Naive thymus-derived CD4-positive, alpha-beta T cell (primary cell): Measurements from ENCODE around the gene TPSB2. TPM values are rescaled to one million over a fixed set of nuclear protein-coding genes. Genes with fewer than 3 reads are reported as not detected.

ENCODE experiments used
- ATAC-seq: fragments of 150-1000 bp; cut with Tn5 transposase; 2 replicates; pipeline ENCODE4 v1.10.0; 2021; ENCODE audit warnings: mild to moderate bottlenecking, moderate library complexity
- CTCF ChIA-PET: fragments of 350-600 bp; sonication (Branson Sonifier 250); formaldehyde crosslinking; loops from one replicate; lab custom pipeline; 2021; ENCODE audit warnings: antibody characterized with exemption; lab: Charles Lee
- POLR2A ChIA-PET: fragments of 350-600 bp; sonication (Branson Sonifier 250); formaldehyde crosslinking; loops from one replicate; lab custom pipeline; 2021; ENCODE audit warnings: antibody characterized with exemption, inconsistent platforms; lab: Charles Lee
- DNase-seq, 9 donors: peaks; one replicate each; pipeline versions ENCODE4 v3.0.0 to v3.0.0-alpha.2; 2020 to 2022; ENCODE audit warnings: mixed read lengths in 1 of 9
- H3K27ac ChIP-seq: one replicate; pipeline ENCODE4 v1.7.0; 2013; ENCODE audit warnings: mild to moderate bottlenecking, low read depth, low read length, moderate library complexity
- H3K27me3 ChIP-seq, 2 donors: one replicate each; pipeline ENCODE4 v1.7.0; 2013; ENCODE audit warnings: low read length in 2 of 2, mild to moderate bottlenecking in 2 of 2, moderate library complexity in 2 of 2; ENCODE audit not compliant: control insufficient read depth in 2 of 2, insufficient read depth in 2 of 2
- H3K36me3 ChIP-seq, 3 experiments: 1 replicate in 2 of 3; 2 replicates in 1 of 3; pipeline ENCODE4 v1.7.0; 2013; ENCODE audit warnings: low read length in 3 of 3, mild to moderate bottlenecking in 3 of 3, moderate library complexity in 1 of 3; ENCODE audit not compliant: insufficient read depth in 3 of 3, control insufficient read depth in 2 of 3
- H3K4me1 ChIP-seq, 2 donors: one replicate each; pipeline ENCODE4 v1.7.0; 2013; ENCODE audit warnings: low read length in 2 of 2, mild to moderate bottlenecking in 2 of 2, moderate library complexity in 1 of 2; ENCODE audit not compliant: control insufficient read depth in 2 of 2, insufficient read depth in 2 of 2
- H3K4me3 ChIP-seq: 2 replicates; pipeline ENCODE4 v1.7.0; 2013; ENCODE audit warnings: mild to moderate bottlenecking, low read length
- H3K9me3 ChIP-seq, 3 experiments: 1 replicate in 2 of 3; 2 replicates in 1 of 3; pipeline ENCODE4 v1.7.0; 2013; ENCODE audit warnings: low read length in 3 of 3; ENCODE audit not compliant: control insufficient read depth in 2 of 3
- H3K27ac Mint-ChIP-seq, 9 donors: one replicate each; pipeline ENCODE4 v1.8.0; 2020 to 2022; ENCODE audit warnings: mixed read lengths in 9 of 9, mild to moderate bottlenecking in 8 of 9, moderate library complexity in 5 of 9, inconsistent platforms in 2 of 9
- H3K27me3 Mint-ChIP-seq, 5 donors: one replicate each; pipeline ENCODE4 v1.8.0; 2021 to 2022; ENCODE audit warnings: mixed read lengths in 5 of 5, mild to moderate bottlenecking in 1 of 5
- H3K36me3 Mint-ChIP-seq, 5 donors: one replicate each; pipeline ENCODE4 v1.8.0; 2020 to 2022; ENCODE audit warnings: mixed read lengths in 5 of 5, mild to moderate bottlenecking in 3 of 5, inconsistent platforms in 1 of 5
- H3K4me1 Mint-ChIP-seq, 7 donors: one replicate each; pipeline ENCODE4 v1.8.0; 2020 to 2022; ENCODE audit warnings: mixed read lengths in 7 of 7, mild to moderate bottlenecking in 3 of 7, inconsistent platforms in 1 of 7
- H3K4me3 Mint-ChIP-seq, 10 donors: one replicate each; pipeline ENCODE4 v1.8.0; 2020 to 2022; ENCODE audit warnings: mild to moderate bottlenecking in 10 of 10, mixed read lengths in 10 of 10, moderate library complexity in 6 of 10, inconsistent platforms in 2 of 10
- H3K9me3 Mint-ChIP-seq, 11 donors: one replicate each; pipeline ENCODE4 v1.8.0; 2020 to 2022; ENCODE audit warnings: mixed read lengths in 11 of 11, mild to moderate bottlenecking in 4 of 11, inconsistent platforms in 1 of 11, moderate library complexity in 1 of 11
- intact Hi-C, 2 donors: fragments of 100-400 bp; cut with micrococcal nuclease; formaldehyde crosslinking; loops; one replicate each; pipeline ENCODE4 v1.15.1; 2023
- polyA plus RNA-seq, 2 donors: library from polyadenylated mRNA; unstranded; fragments of 300-500 nt; fragmentation: Illumina TruSeq; gene quantifications; one replicate each; pipeline ENCODE4 v1.2.3, GENCODE V29; 2021
- total RNA-seq, 6 experiments: library from RNA in 5 of 6; stranded (reverse) in 5 of 6; gene quantifications; 1 replicate in 5 of 6; 2 replicates in 1 of 6; pipeline ENCODE4 v1.2.3 and lab custom pipeline; 2021 to 2026

Gene TPSB2
- total and polyA plus RNA-seq, 7 experiments from 2014 or later, result 5.3 TPM; not detected in 6

DNA sequence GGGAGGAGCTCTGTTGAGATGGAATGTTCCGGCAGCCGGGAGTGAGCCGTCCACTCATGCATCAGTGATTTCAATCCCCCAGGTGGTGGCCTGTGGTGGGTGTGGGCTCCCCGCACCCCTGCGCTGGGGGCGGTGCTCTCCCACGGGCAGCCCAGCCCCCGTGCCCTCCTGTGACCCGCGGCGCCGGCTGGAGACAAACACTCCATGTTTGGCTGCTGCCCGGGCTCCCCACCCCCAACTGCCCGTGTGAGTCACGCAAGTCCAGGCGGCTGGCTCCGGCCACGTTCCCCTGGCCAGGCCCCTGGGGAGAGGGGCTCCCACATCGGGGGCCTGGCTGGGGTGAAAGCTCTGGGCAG lies 47.7 kb downstream of the TPSB2 start:
- no peak overlapping the region for H3K4me3 Mint-ChIP-seq
- H3K27ac Mint-ChIP-seq, result no peak overlapping the region
- ChIA-PET POLR2A (no interaction called here), CTCF (no interaction called here)
- no peaks in the 10 kb centered on the region for H3K4me1 ChIP-seq
- H3K27me3 Mint-ChIP-seq, result no peaks in the 10 kb centered on the region
- DNase-seq, result no peak
- H3K36me3 ChIP-seq, result no peaks in the 10 kb centered on the region
- no peaks in the 10 kb centered on the region for H3K9me3 ChIP-seq
- intact Hi-C loops, result no loop called here
- no peak for ATAC-seq
- no peaks in the 10 kb centered on the region for H3K4me1 Mint-ChIP-seq
- no peak overlapping the region for H3K27ac ChIP-seq
- H3K27me3 ChIP-seq, result no peaks in the 10 kb centered on the region
- H3K4me3 ChIP-seq, result no peak overlapping the region
- H3K36me3 Mint-ChIP-seq, result no peaks in the 10 kb centered on the region
- H3K9me3 Mint-ChIP-seq, result no peaks in the 10 kb centered on the region

DNA sequence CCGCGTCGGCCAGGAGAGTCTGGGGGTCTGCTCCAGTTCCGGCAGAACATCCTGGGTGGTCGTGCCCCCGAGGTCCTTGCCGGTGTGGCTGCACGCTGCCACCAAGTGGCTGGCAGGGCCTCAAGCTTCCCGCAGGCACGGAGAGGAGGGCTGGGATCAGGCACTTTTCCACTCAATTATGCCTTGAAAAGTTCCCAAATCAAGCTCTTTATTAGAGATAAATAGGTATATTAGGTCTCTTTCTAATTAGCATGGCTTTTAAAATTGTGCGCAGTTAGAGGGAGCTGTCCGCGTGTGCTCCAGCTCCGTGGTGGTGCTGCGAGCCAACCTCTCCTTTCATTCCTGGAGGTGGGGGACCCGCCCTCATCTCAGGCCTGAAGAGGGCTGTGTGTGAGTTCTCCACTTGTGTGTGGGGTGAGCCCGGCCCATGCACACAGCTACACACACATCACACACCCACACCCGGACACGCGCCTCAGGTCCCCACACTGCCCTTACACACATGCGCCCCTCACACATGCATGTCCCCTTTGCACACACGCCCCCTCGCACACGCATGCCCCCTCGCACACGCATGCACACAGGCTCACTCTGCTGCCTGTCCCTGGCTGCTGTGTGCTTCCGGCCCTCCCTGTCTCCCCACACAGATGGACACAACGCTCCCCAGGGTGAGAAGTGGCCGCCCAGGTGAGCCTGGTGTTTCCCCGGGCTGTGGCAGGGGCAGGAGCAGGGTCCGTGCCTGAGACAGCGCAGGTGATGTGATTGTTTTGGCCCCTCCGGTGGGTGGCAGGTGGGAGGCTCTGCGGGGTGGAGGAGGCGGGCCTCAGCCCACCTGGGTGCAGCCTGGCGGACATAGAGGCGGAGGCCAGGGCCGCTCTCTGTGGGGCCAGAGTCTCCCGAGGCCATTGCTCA lies 48.3 kb downstream of the TPSB2 start:
- no peak overlapping the region for H3K27ac Mint-ChIP-seq

DNA sequence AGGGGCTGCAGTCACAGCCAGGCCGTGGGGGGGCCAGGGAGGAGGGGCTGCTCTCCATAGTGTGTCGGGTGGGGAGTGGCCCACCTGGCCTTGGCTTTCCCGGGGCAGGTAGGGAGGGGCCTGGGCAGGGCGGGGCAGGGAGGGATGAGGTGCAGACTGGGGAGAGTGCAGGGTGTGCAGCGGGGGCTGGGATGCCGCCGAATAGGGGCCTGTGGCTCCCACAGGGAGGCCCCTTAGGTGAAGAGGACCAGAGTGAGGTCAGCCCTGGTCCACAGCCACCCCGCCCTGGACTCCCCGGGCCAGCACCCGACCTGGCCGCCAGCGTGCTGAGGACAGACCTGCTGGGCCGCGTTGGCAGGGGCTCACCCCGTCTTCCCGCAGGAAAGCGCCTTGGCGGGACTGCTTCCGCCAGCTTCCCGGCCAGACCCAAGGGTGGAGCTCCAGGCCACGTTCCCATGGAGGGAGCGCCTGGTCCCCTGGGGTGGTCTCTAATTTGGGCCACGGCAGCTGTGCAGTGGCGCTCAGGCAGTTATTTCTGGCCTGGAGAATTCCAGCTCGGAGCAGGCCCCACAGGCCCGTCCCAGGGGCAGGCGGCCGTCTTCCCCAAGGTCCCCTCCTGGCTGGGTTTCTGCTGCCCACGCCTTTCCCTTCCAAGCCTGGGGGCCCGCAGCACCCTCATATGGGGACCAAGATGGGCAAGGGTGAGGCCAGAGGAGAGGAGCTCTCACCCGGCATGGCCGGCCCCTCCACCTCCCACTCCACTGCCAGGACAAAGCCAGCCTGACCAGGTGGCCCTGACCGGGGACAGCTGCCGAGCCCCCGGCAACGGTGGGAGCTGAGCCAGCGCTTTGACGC lies 49.2 kb downstream of the TPSB2 start:
- no peak for ATAC-seq
- intact Hi-C loops, result no loop called here
- POLR2A ChIA-PET, result no interaction called here

More for the DNA sequence above, 48.3 kb downstream of the TPSB2 start:
- H3K9me3 Mint-ChIP-seq, result no peaks in the 10 kb centered on the region
- ChIA-PET CTCF (no interaction called here), POLR2A (no interaction called here)
- ATAC-seq, result no peak
- H3K27me3 Mint-ChIP-seq, result no peaks in the 10 kb centered on the region
- no peaks in the 10 kb centered on the region for H3K27me3 ChIP-seq
- H3K27ac ChIP-seq, result no peak overlapping the region
- no peaks in the 10 kb centered on the region for H3K4me1 ChIP-seq
- H3K4me3 ChIP-seq, result no peak overlapping the region
- intact Hi-C loops, result no loop called here
- no peak for DNase-seq
- no peaks in the 10 kb centered on the region for H3K4me1 Mint-ChIP-seq
- no peaks in the 10 kb centered on the region for H3K9me3 ChIP-seq
- no peak overlapping the region for H3K4me3 Mint-ChIP-seq
- no peaks in the 10 kb centered on the region for H3K36me3 ChIP-seq
- no peaks in the 10 kb centered on the region for H3K36me3 Mint-ChIP-seq

More for the DNA sequence above, 49.2 kb downstream of the TPSB2 start:
- Mint-ChIP-seq H3K27me3 (no peaks in the 10 kb centered on the region), H3K27ac (no peak overlapping the region), H3K36me3 (no peaks in the 10 kb centered on the region), H3K4me3 (no peak overlapping the region), H3K9me3 (no peaks in the 10 kb centered on the region), H3K4me1 (no peaks in the 10 kb centered on the region)
- Histone ChIP-seq H3K9me3 (no peaks in the 10 kb centered on the region), H3K36me3 (no peaks in the 10 kb centered on the region), H3K27ac (no peak overlapping the region), H3K4me1 (no peaks in the 10 kb centered on the region), H3K4me3 (no peak overlapping the region), H3K27me3 (no peaks in the 10 kb centered on the region)
- CTCF ChIA-PET, result no interaction called here
- no peak for DNase-seq

Other genes starting within 250 kb of the TPSB2 start
- gene SOX8, start 248.4 kb downstream of the TPSB2 start, total RNA-seq, result 1 to 10 TPM in 4 of 5 experiments, under 1 TPM in 1; 0.07 to 5.4 (median 4.7) TPM
- gene SOX8, start 248.4 kb downstream of the TPSB2 start, polyA plus RNA-seq, result 1 to 10 TPM; 2.3 to 3.1 TPM
- gene SSTR5, start 157.4 kb downstream of the TPSB2 start, total RNA-seq, result not detected
- not detected for gene SSTR5, start 157.4 kb downstream of the TPSB2 start, polyA plus RNA-seq
- not detected for gene C1QTNF8, start 133.9 kb downstream of the TPSB2 start, total RNA-seq
- not detected for gene C1QTNF8, start 133.9 kb downstream of the TPSB2 start, polyA plus RNA-seq
- 1 to 10 TPM in 4 of 5 experiments, under 1 TPM in 1; 0.31 to 8.8 (median 2.2) TPM for gene CACNA1H, start 77.1 kb downstream of the TPSB2 start, total RNA-seq
- 1 to 10 TPM in 1 of 2 donors, under 1 TPM in 1; 0.73 to 3.8 TPM for gene CACNA1H, start 77.1 kb downstream of the TPSB2 start, polyA plus RNA-seq
- not detected for gene TPSG1, start 4.9 kb downstream of the TPSB2 start, total RNA-seq
- gene TPSG1, start 4.9 kb downstream of the TPSB2 start, polyA plus RNA-seq, result not detected
- gene TPSAB1, start 10.5 kb upstream of the TPSB2 start, total RNA-seq, result 10 to 100 TPM in 1 of 5 experiments, 1 to 10 TPM in 1, not detected in 3; 3.2 to 10.2 TPM
- not detected for gene TPSAB1, start 10.5 kb upstream of the TPSB2 start, polyA plus RNA-seq
- gene TPSD1, start 25.9 kb upstream of the TPSB2 start, total RNA-seq, result not detected
- not detected for gene TPSD1, start 25.9 kb upstream of the TPSB2 start, polyA plus RNA-seq
- gene UBE2I, start 79.5 kb upstream of the TPSB2 start, total RNA-seq, result 100 to 1,000 TPM; 159 to 277 (median 203) TPM
- 10 to 100 TPM; 67.2 to 78.9 TPM for gene UBE2I, start 79.5 kb upstream of the TPSB2 start, polyA plus RNA-seq
- 1 to 10 TPM in 3 of 5 experiments, under 1 TPM in 2; 0.49 to 7.5 (median 1.1) TPM for gene BAIAP3, start 103.5 kb upstream of the TPSB2 start, total RNA-seq
- gene BAIAP3, start 103.5 kb upstream of the TPSB2 start, polyA plus RNA-seq, result 1 to 10 TPM in 1 of 2 donors, under 1 TPM in 1; 0.20 to 1.3 TPM
- gene TSR3, start 121.7 kb upstream of the TPSB2 start, total RNA-seq, result 10 to 100 TPM; 21.0 to 50.4 (median 33.3) TPM
- gene TSR3, start 121.7 kb upstream of the TPSB2 start, polyA plus RNA-seq, result 100 to 1,000 TPM in 1 of 2 donors, 10 to 100 TPM in 1; 79.7 to 103 TPM
- 10 to 100 TPM; 37.9 to 57.7 (median 48.6) TPM for gene GNPTG, start 121.7 kb upstream of the TPSB2 start, total RNA-seq
- 10 to 100 TPM; 48.2 to 51.3 TPM for gene GNPTG, start 121.7 kb upstream of the TPSB2 start, polyA plus RNA-seq
- gene UNKL, start 184.5 kb upstream of the TPSB2 start, total RNA-seq, result 100 to 1,000 TPM in 2 of 5 experiments, 10 to 100 TPM in 3; 42.9 to 152 (median 98.5) TPM
- gene UNKL, start 184.5 kb upstream of the TPSB2 start, polyA plus RNA-seq, result 10 to 100 TPM in 1 of 2 donors, 1 to 10 TPM in 1; 4.0 to 10.6 TPM
- gene UQCC4, start 190.6 kb upstream of the TPSB2 start, total RNA-seq, result 10 to 100 TPM in 2 of 5 experiments, 1 to 10 TPM in 3; 7.8 to 11.9 (median 9.7) TPM
- gene UQCC4, start 190.6 kb upstream of the TPSB2 start, polyA plus RNA-seq, result 10 to 100 TPM; 37.3 to 45.2 TPM
- 1 to 10 TPM in 2 of 5 experiments, under 1 TPM in 2, not detected in 1; 0.77 to 3.4 (median 1.7) TPM for gene PERCC1, start 200.9 kb upstream of the TPSB2 start, total RNA-seq
- not detected for gene PERCC1, start 200.9 kb upstream of the TPSB2 start, polyA plus RNA-seq
- 10 to 100 TPM in 2 of 5 experiments, 1 to 10 TPM in 3; 3.6 to 19.1 (median 8.9) TPM for gene CCDC154, start 214.4 kb upstream of the TPSB2 start, total RNA-seq
- not detected for gene CCDC154, start 214.4 kb upstream of the TPSB2 start, polyA plus RNA-seq
- 100 to 1,000 TPM in 4 of 5 experiments, 10 to 100 TPM in 1; 74.8 to 140 (median 115) TPM for gene CLCN7, start 244.8 kb upstream of the TPSB2 start, total RNA-seq
- gene CLCN7, start 244.8 kb upstream of the TPSB2 start, polyA plus RNA-seq, result 10 to 100 TPM; 17.0 to 35.1 TPM